Parathyroid adenoma (tissue), 2 donors: ENCODE results near the gene TPX2.

Experiments
- H2AFZ ChIP-seq: fragments of 300-600 bp; sonication (generic); one replicate; pipeline ENCODE4 v1.7.0; 2017; ENCODE audit warnings: antibody characterized with exemption, mild to moderate bottlenecking
- H3K27ac ChIP-seq: fragments of 300-600 bp; sonication (generic); one replicate; pipeline ENCODE4 v1.7.0; 2017
- H3K27me3 ChIP-seq: fragments of 300-600 bp; sonication (generic); one replicate; pipeline ENCODE4 v1.7.0; 2017; ENCODE audit warnings: low read length; ENCODE audit not compliant: control insufficient read depth, insufficient read depth
- H3K36me3 ChIP-seq: fragments of 300-600 bp; sonication (generic); one replicate; pipeline ENCODE4 v1.7.0; 2017; ENCODE audit warnings: low read length; ENCODE audit not compliant: control insufficient read depth, insufficient read depth
- H3K4me1 ChIP-seq: fragments of 300-600 bp; sonication (generic); one replicate; pipeline ENCODE4 v1.7.0; 2017; ENCODE audit warnings: control low read depth
- H3K4me2 ChIP-seq: fragments of 300-600 bp; sonication (generic); one replicate; pipeline ENCODE4 v1.7.0; 2017; ENCODE audit warnings: low read length
- H3K4me3 ChIP-seq: fragments of 300-600 bp; sonication (generic); one replicate; pipeline ENCODE4 v1.7.0; 2017; ENCODE audit warnings: low read depth, low read length
- H3K79me2 ChIP-seq: fragments of 300-600 bp; sonication (generic); one replicate; pipeline ENCODE4 v1.7.0; 2017; ENCODE audit warnings: control low read depth
- H3K9ac ChIP-seq: fragments of 300-600 bp; sonication (generic); one replicate; pipeline ENCODE4 v1.7.0; 2017; ENCODE audit warnings: mild to moderate bottlenecking
- H3K9me3 ChIP-seq: fragments of 300-600 bp; sonication (generic); one replicate; pipeline ENCODE4 v1.7.0; 2017; ENCODE audit warnings: low read length; ENCODE audit not compliant: control insufficient read depth
- TF ChIP-seq, protein P1 (sequence below): fragments of 300-600 bp; sonication (generic); IDR thresholded peaks from one replicate; pipeline ENCODE4 v1.7.0; 2017; ENCODE audit warnings: antibody characterized with exemption, mild to moderate bottlenecking
- donor health status: primary hyperparathyroidism.

The TPX2 gene

DNA sequence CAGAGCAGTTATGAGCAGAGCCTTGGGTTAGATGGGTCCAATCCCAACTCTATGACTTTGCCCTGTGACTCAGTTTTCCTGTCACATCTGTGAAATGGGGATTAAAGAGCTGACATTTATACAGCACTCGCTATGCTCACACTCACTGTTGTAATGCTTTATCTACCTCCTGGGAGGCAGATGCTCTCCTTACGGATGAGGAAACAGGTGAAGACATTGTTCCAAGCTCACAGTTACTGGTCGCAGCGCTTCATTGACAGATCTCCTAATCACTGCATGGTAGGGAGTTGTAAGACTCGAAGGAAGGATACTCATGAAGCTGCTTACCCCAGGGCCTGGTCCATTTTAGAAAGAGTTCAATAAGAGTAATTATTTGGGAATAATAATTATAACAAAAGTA, 77.1 kb downstream of the TPX2 start:
- Histone ChIP-seq H3K4me3 (no peak overlapping the region), H3K27ac (no peak overlapping the region), H3K27me3 (no peaks in the 10 kb centered on the region), H3K9me3 (no peaks in the 10 kb centered on the region), H2AFZ (no peak overlapping the region), H3K36me3 (no peaks in the 10 kb centered on the region), H3K4me2 (no peak overlapping the region), H3K4me1 (peaks cover 5% of the 10 kb centered on the region), H3K9ac (no peak overlapping the region), H3K79me2 (no peaks in the 10 kb centered on the region)
- TF ChIP-seq, protein P1, sequence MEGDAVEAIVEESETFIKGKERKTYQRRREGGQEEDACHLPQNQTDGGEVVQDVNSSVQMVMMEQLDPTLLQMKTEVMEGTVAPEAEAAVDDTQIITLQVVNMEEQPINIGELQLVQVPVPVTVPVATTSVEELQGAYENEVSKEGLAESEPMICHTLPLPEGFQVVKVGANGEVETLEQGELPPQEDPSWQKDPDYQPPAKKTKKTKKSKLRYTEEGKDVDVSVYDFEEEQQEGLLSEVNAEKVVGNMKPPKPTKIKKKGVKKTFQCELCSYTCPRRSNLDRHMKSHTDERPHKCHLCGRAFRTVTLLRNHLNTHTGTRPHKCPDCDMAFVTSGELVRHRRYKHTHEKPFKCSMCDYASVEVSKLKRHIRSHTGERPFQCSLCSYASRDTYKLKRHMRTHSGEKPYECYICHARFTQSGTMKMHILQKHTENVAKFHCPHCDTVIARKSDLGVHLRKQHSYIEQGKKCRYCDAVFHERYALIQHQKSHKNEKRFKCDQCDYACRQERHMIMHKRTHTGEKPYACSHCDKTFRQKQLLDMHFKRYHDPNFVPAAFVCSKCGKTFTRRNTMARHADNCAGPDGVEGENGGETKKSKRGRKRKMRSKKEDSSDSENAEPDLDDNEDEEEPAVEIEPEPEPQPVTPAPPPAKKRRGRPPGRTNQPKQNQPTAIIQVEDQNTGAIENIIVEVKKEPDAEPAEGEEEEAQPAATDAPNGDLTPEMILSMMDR, result no peak

GRCh38 chr20:31817461-31817860, 78.4 kb downstream of the TPX2 start:
- TF ChIP-seq, protein P1, result no peak
- Histone ChIP-seq H3K4me2 (no peak overlapping the region), H3K27ac (no peak overlapping the region), H3K4me1 (peaks cover 5% of the 10 kb centered on the region), H3K9me3 (no peaks in the 10 kb centered on the region), H3K4me3 (no peak overlapping the region), H3K36me3 (no peaks in the 10 kb centered on the region), H2AFZ (no peak overlapping the region), H3K9ac (no peak overlapping the region), H3K27me3 (no peaks in the 10 kb centered on the region), H3K79me2 (no peaks in the 10 kb centered on the region)

- Histone ChIP-seq H2AFZ (no peak overlapping the region), H3K4me3 (no peak overlapping the region), H3K4me2 (no peak overlapping the region), H3K79me2 (no peaks in the 10 kb centered on the region), H3K9me3 (no peaks in the 10 kb centered on the region), H3K36me3 (no peaks in the 10 kb centered on the region), H3K27ac (no peak overlapping the region), H3K27me3 (no peaks in the 10 kb centered on the region), H3K9ac (no peak overlapping the region), H3K4me1 (peaks cover 4% of the 10 kb centered on the region)
- TF ChIP-seq, protein P1, result no peak
Observed at GRCh38 chr20:31818376-31818908, 79.4 kb downstream of the TPX2 start.

DNA sequence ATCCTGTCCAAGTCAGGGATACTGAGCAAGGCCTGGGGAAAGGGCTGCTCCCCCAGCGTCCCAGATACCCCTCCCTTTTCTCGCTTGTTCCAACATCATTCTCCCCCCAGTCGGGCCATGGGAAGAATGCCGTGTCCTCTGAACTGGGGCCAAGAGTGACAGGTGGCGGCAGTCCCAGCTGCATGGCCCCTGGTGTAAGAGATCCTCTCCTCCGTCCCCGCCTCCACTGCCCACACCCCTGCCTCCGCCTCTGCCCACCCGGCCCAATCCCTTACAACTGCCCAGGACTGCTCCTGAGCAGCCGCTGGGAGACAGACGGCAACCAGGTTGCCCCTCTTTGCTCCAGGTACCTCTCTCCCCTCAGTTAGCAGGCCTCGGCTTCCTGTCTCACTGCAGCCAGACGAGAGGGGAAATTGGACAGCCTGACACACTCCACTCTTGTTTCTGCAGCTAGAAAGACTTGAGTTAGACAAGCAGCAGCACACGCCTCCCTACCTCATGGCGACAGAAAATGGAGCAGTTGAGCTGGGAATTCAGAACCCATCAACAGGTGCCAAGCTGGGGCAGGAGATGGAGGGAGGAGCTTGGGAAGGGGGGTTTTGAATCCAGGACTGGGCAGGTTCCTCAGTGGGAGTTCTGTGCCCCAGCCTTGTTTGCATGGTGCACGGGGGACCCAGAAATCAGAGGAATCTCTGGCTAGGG, 80.1 kb downstream of the TPX2 start, which contains the start of gene MYLK2:
TSS of gene MYLK2 (plus strand) at position 274 of the 702 bp plus-strand sequence. CDS start at position 499, 225 bp downstream.
- H3K4me1 ChIP-seq, result peaks cover 4% of the 10 kb centered on the region
- H3K36me3 ChIP-seq, result no peaks in the 10 kb centered on the region
- no peak within 1 kb of the TSS for H3K27ac ChIP-seq
- TF ChIP-seq, protein P1, result no peak
- H3K4me2 ChIP-seq, result no peak within 1 kb of the TSS
- H3K27me3 ChIP-seq, result no peaks in the 10 kb centered on the region
- no peak within 1 kb of the TSS for H3K4me3 ChIP-seq
- no peaks in the 10 kb centered on the region for H3K79me2 ChIP-seq
- H3K9ac ChIP-seq, result no peak within 1 kb of the TSS
- H3K9me3 ChIP-seq, result no peaks in the 10 kb centered on the region
- H2AFZ ChIP-seq, result no peak within 1 kb of the TSS

DNA sequence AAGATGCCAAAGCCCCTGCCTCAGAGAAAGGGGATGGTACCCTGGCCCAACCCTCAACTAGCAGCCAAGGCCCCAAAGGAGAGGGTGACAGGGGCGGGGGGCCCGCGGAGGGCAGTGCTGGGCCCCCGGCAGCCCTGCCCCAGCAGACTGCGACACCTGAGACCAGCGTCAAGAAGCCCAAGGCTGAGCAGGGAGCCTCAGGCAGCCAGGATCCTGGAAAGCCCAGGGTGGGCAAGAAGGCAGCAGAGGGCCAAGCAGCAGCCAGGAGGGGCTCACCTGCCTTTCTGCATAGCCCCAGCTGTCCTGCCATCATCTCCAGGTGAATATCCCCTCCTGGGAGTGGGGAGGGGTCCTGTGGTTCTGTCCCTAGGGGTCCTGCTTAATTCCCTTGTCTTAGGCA, 81.1 kb downstream of the TPX2 start:
- Histone ChIP-seq H3K4me2 (no peak overlapping the region), H3K4me3 (no peak overlapping the region), H3K27me3 (no peaks in the 10 kb centered on the region), H2AFZ (no peak overlapping the region), H3K9ac (no peak overlapping the region), H3K36me3 (no peaks in the 10 kb centered on the region), H3K27ac (no peak overlapping the region), H3K9me3 (no peaks in the 10 kb centered on the region), H3K4me1 (peaks cover 4% of the 10 kb centered on the region), H3K79me2 (no peaks in the 10 kb centered on the region)
- TF ChIP-seq, protein P1, result no peak
